ENCODE measurements around the gene WEE2. TPM values are rescaled to one million over a fixed set of nuclear protein-coding genes. Genes with fewer than 3 reads are reported as not detected.

Gene WEE2
- total RNA-seq, 1 donor from 2014 or later: not detected

GRCh38 chr7:141704741-141705140 is 3.4 kb upstream of the WEE2 start:
- H3K4me1 Mint-ChIP-seq (ENCODE audit: low read depth, unreplicated experiment): peaks cover 7% of the 10 kb centered on the region
- H3K36me3 Mint-ChIP-seq (ENCODE audit: unreplicated experiment): no peaks in the 10 kb centered on the region
- no peak for DNase-seq
- peaks cover 4% of the 10 kb centered on the region for H3K9me3 Mint-ChIP-seq (ENCODE audit: unreplicated experiment)
- H3K27me3 Mint-ChIP-seq (ENCODE audit: unreplicated experiment): no peaks in the 10 kb centered on the region
- H3K4me3 Mint-ChIP-seq (ENCODE audit: unreplicated experiment): no peak overlapping the region
- H3K27ac Mint-ChIP-seq (ENCODE audit: unreplicated experiment): no peak overlapping the region
- TF ChIP-seq CTCF (IDR thresholded peaks at IDR 0.05; ENCODE audit: partially characterized antibody, unreplicated experiment): no peak

GRCh38 chr7:141706239-141707064 is 1.7 kb upstream of the WEE2 start:
- DNase-seq: no peak
- Mint-ChIP-seq H3K4me3 (ENCODE audit: unreplicated experiment) (no peak overlapping the region), H3K36me3 (ENCODE audit: unreplicated experiment) (no peaks in the 10 kb centered on the region), H3K27ac (ENCODE audit: unreplicated experiment) (no peak overlapping the region), H3K4me1 (ENCODE audit: low read depth, unreplicated experiment) (no peaks in the 10 kb centered on the region), H3K9me3 (ENCODE audit: unreplicated experiment) (peaks cover 2% of the 10 kb centered on the region), H3K27me3 (ENCODE audit: unreplicated experiment) (no peaks in the 10 kb centered on the region)
- no peak for TF ChIP-seq CTCF (IDR thresholded peaks at IDR 0.05; ENCODE audit: partially characterized antibody, unreplicated experiment)

- H3K4me1 Mint-ChIP-seq (ENCODE audit: low read depth, unreplicated experiment): no peaks in the 10 kb centered on the region
- no peak for DNase-seq
- H3K27me3 Mint-ChIP-seq (ENCODE audit: unreplicated experiment): no peaks in the 10 kb centered on the region
- peaks cover 2% of the 10 kb centered on the region for H3K9me3 Mint-ChIP-seq (ENCODE audit: unreplicated experiment)
- no peak for TF ChIP-seq CTCF (IDR thresholded peaks at IDR 0.05; ENCODE audit: partially characterized antibody, unreplicated experiment)
- no peaks in the 10 kb centered on the region for H3K36me3 Mint-ChIP-seq (ENCODE audit: unreplicated experiment)
- no peak overlapping the region for H3K27ac Mint-ChIP-seq (ENCODE audit: unreplicated experiment)
- H3K4me3 Mint-ChIP-seq (ENCODE audit: unreplicated experiment): no peak overlapping the region
These were observed 1.2 kb downstream of the WEE2 start for GRCh38 chr7:141709318-141709717.

- Mint-ChIP-seq H3K4me3 (ENCODE audit: unreplicated experiment) (no peak overlapping the region), H3K27ac (ENCODE audit: unreplicated experiment) (no peak overlapping the region), H3K4me1 (ENCODE audit: low read depth, unreplicated experiment) (no peaks in the 10 kb centered on the region), H3K27me3 (ENCODE audit: unreplicated experiment) (no peaks in the 10 kb centered on the region), H3K36me3 (ENCODE audit: unreplicated experiment) (no peaks in the 10 kb centered on the region), H3K9me3 (ENCODE audit: unreplicated experiment) (peaks cover 2% of the 10 kb centered on the region)
- no peak for DNase-seq
- no peak for TF ChIP-seq CTCF (IDR thresholded peaks at IDR 0.05; ENCODE audit: partially characterized antibody, unreplicated experiment)
These were observed 1.6 kb downstream of the WEE2 start for GRCh38 chr7:141709749-141710148.

GRCh38 chr7:141710301-141710700 is 2.1 kb downstream of the WEE2 start:
- H3K27ac Mint-ChIP-seq (ENCODE audit: unreplicated experiment): no peak overlapping the region
- H3K36me3 Mint-ChIP-seq (ENCODE audit: unreplicated experiment): no peaks in the 10 kb centered on the region
- H3K9me3 Mint-ChIP-seq (ENCODE audit: unreplicated experiment): peaks cover 2% of the 10 kb centered on the region
- no peaks in the 10 kb centered on the region for H3K4me1 Mint-ChIP-seq (ENCODE audit: low read depth, unreplicated experiment)
- no peak for TF ChIP-seq CTCF (IDR thresholded peaks at IDR 0.05; ENCODE audit: partially characterized antibody, unreplicated experiment)
- H3K4me3 Mint-ChIP-seq (ENCODE audit: unreplicated experiment): no peak overlapping the region
- no peaks in the 10 kb centered on the region for H3K27me3 Mint-ChIP-seq (ENCODE audit: unreplicated experiment)
- DNase-seq: no peak

Measured in glutamatergic neuron (in vitro differentiated cells).